Gastrocnemius medialis (tissue), 4 donors: ENCODE measurements around the gene FANCE. TPM values are rescaled to one million over a fixed set of nuclear protein-coding genes. Genes with fewer than 3 reads are reported as not detected.
A peak's percentile ranks its signal among the peaks of the same experiment; 100 is the strongest.

Source experiments
- ATAC-seq, 2 donors: fragments of 150-250 bp; one replicate each; pipeline ENCODE4 v1.9.1; 2016
- DNase-seq, 2 donors: peaks; one replicate each; pipeline ENCODE4 v3.0.0-alpha.2; 2019
- H3K27ac ChIP-seq, 4 donors: fragments of 200-600 bp; sonication (generic); 1 replicate in 1 of 4; 2 replicates in 3 of 4; pipeline ENCODE4 v1.5.1; 2016 to 2018; ENCODE audit warnings: mild to moderate bottlenecking in 2 of 4, moderate library complexity in 1 of 4
- H3K27me3 ChIP-seq, 3 donors: fragments of 200-600 bp; sonication (generic) in 2 of 3; 1 replicate in 1 of 3; 2 replicates in 2 of 3; pipeline versions ENCODE4 v1.5.1 to v1.6.0; 2016 to 2019; ENCODE audit warnings: mild to moderate bottlenecking in 1 of 3, moderate library complexity in 1 of 3
- H3K36me3 ChIP-seq, 2 donors: fragments of 200-600 bp; sonication (generic) in 1 of 2; one replicate each; pipeline ENCODE4 v1.5.1; 2017 to 2018
- H3K4me1 ChIP-seq, 2 donors: fragments of 200-600 bp; sonication (generic) in 1 of 2; one replicate each; pipeline ENCODE4 v1.5.1; 2016 to 2017; ENCODE audit warnings: mild to moderate bottlenecking in 2 of 2
- H3K4me3 ChIP-seq, 4 donors: fragments of 200-600 bp; sonication (generic) in 3 of 4; 1 replicate in 1 of 4; 2 replicates in 3 of 4; pipeline ENCODE4 v1.5.1; 2016 to 2019; ENCODE audit warnings: mild to moderate bottlenecking in 2 of 4
- H3K9me3 ChIP-seq, 3 donors: fragments of 200-600 bp; sonication (generic) in 2 of 3; 1 replicate in 1 of 3; 2 replicates in 2 of 3; pipeline ENCODE4 v1.5.1; 2016 to 2019
- CTCF ChIP-seq, 5 experiments: fragments of 450-650 bp in 3 of 5; fragments of 200-600 bp in 2 of 5; sonication (generic) in 2 of 5; IDR thresholded peaks in 4 of 5; conservative IDR thresholded peaks in 1 of 5; 1 replicate in 4 of 5; 2 replicates in 1 of 5; pipeline ENCODE4 v1.5.1; 2016 to 2019; ENCODE audit warnings: antibody characterized with exemption in 5 of 5, mild to moderate bottlenecking in 3 of 5, moderate library complexity in 3 of 5
- POLR2A ChIP-seq, 2 donors: fragments of 450-650 bp; IDR thresholded peaks; one replicate each; pipeline ENCODE4 v1.6.1; 2017; ENCODE audit warnings: antibody characterized with exemption in 2 of 2, mild to moderate bottlenecking in 2 of 2, moderate library complexity in 2 of 2
- in situ Hi-C, 4 donors: fragments of 200-750 bp; cut with MboI; loops; one replicate each; pipeline versions ENCODE4 v1.15.0 to v1.8.0; 2017; ENCODE audit warnings: low sequenced_read_pairs in 4 of 4
- intact Hi-C: fragments of 100-400 bp; cut with DNase I; formaldehyde crosslinking; loops from one replicate; pipeline ENCODE4 v1.15.1; 2023; ENCODE audit warnings: low total_unique reads
- total RNA-seq, 4 donors: library from RNA; depleted of rRNA; stranded (reverse); fragments of >200 nt; gene quantifications; one replicate each; pipeline versions ENCODE4 v1.1.0 to v1.2.3, GENCODE V29; 2016

FANCE gene
- total RNA-seq, 4 donors from 2014 or later = 2.5 to 10.5 (median 5.9) TPM

GRCh38 chr6:35508542-35508941 lies 56.4 kb downstream of the FANCE start:
- in situ Hi-C loops (no loop called here), intact Hi-C loops (no loop called here)
- no peak overlapping the region for H3K4me3 ChIP-seq
- peaks cover 2 to 10% of the 10 kb centered on the region in 2 donors for H3K4me1 ChIP-seq
- no peaks in the 10 kb centered on the region for H3K9me3 ChIP-seq
- H3K27ac ChIP-seq = no peak overlapping the region
- H3K27me3 ChIP-seq = peaks cover 6 to 11% (median 10%) of the 10 kb centered on the region in 3 donors
- no peak for TF ChIP-seq POLR2A (IDR thresholded peaks at IDR 0.05)
- no peak for TF ChIP-seq CTCF (IDR thresholded peaks at IDR 0.05 in 4 of 5, conservative IDR thresholded peaks at IDR 0.05 in 1 of 5)
- DNase-seq = no peak
- H3K36me3 ChIP-seq = no peaks in the 10 kb centered on the region
- no peak for ATAC-seq

- no peaks in the 10 kb centered on the region for H3K36me3 ChIP-seq
- no peak for DNase-seq
- H3K27me3 ChIP-seq = peaks cover 6 to 11% (median 10%) of the 10 kb centered on the region in 3 donors
- in situ Hi-C loops (no loop called here), intact Hi-C loops (no loop called here)
- no peak for ATAC-seq
- TF ChIP-seq POLR2A (IDR thresholded peaks at IDR 0.05) (no peak), CTCF (IDR thresholded peaks at IDR 0.05 in 4 of 5, conservative IDR thresholded peaks at IDR 0.05 in 1 of 5) (no peak)
- peak overlapping the region in 1 of 4 donors; percentile 7 for H3K4me3 ChIP-seq
- H3K4me1 ChIP-seq = peaks cover 0 to 7% of the 10 kb centered on the region in 2 donors
- no peaks in the 10 kb centered on the region for H3K9me3 ChIP-seq
- H3K27ac ChIP-seq = no peak overlapping the region
Observed at GRCh38 chr6:35510916-35511561, 58.9 kb downstream of the FANCE start.

GRCh38 chr6:35511562-35511941 lies 59.4 kb downstream of the FANCE start:
- H3K27ac ChIP-seq = no peak overlapping the region
- peaks cover 0 to 7% of the 10 kb centered on the region in 2 donors for H3K4me1 ChIP-seq
- no peaks in the 10 kb centered on the region for H3K36me3 ChIP-seq
- no peaks in the 10 kb centered on the region for H3K9me3 ChIP-seq
- ATAC-seq (no peak), DNase-seq (no peak)
- TF ChIP-seq POLR2A (IDR thresholded peaks at IDR 0.05) (no peak), CTCF (IDR thresholded peaks at IDR 0.05 in 4 of 5, conservative IDR thresholded peaks at IDR 0.05 in 1 of 5) (no peak)
- H3K27me3 ChIP-seq = peaks cover 6 to 11% (median 10%) of the 10 kb centered on the region in 3 donors
- intact Hi-C loops = no loop called here
- H3K4me3 ChIP-seq = peak overlapping the region in 1 of 4 donors; percentile 7
- in situ Hi-C loops = no loop called here

- peak overlapping the region in 1 of 4 donors; percentile 7 for H3K4me3 ChIP-seq
- no peak overlapping the region for H3K27ac ChIP-seq
- H3K4me1 ChIP-seq = peaks cover 0 to 7% of the 10 kb centered on the region in 2 donors
- in situ Hi-C loops (no loop called here), intact Hi-C loops (no loop called here)
- DNase-seq (no peak), ATAC-seq (no peak)
- H3K27me3 ChIP-seq = peaks cover 6 to 11% (median 10%) of the 10 kb centered on the region in 3 donors
- no peaks in the 10 kb centered on the region for H3K9me3 ChIP-seq
- TF ChIP-seq CTCF (IDR thresholded peaks at IDR 0.05 in 4 of 5, conservative IDR thresholded peaks at IDR 0.05 in 1 of 5) (no peak), POLR2A (IDR thresholded peaks at IDR 0.05) (no peak)
- H3K36me3 ChIP-seq = no peaks in the 10 kb centered on the region
Observed at GRCh38 chr6:35512006-35512405, 59.9 kb downstream of the FANCE start.
